ENCODE results near the gene ZNF853. TPM values are rescaled to one million over a fixed set of nuclear protein-coding genes. Genes with fewer than 3 reads are reported as not detected.

Gene ZNF853
- total RNA-seq, result 1.4 and 2.4 TPM in 2 replicates

DNA sequence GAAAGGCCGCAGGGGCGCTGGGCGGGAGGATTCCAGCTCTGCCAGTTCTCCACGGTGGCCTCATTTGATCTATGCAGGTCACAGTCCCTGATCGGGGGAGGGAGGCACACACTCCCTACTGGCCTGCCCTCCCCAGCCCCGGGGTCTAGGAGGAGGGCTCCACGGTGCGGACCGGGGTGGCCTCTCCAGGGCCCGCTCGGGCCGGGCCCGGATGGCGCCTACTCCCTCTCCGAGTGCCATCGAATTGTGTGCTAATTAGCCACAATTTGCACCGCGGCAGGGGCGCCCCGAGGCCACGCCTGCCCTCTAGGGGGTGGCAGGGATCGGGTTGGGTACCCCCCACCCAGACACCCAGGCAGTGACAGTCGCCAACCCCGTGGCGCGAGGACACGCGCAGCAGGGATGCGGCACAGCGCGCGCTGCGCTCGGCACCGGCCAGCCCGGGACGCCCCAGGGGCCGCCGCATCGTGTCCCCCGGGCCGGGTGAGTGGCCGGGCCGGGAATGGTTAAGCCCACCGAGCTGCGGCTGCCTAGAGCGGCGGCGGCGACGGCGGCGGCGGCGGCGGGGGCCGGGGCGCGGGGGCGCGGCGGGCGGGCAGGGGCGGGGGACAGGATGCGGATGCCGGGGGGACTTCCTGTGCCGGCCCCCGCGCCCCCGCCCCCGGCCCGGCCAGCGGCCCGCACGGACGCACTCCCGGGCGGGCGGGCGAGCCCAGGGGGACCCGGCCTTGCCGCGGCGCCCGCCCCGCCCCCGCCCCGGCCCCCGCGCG is at the start of gene ZNF853:
TSS of gene ZNF853 (plus strand) at position 658 of the 770 bp plus-strand sequence. CDS start 565 bp downstream, outside the sequence.

DNA sequence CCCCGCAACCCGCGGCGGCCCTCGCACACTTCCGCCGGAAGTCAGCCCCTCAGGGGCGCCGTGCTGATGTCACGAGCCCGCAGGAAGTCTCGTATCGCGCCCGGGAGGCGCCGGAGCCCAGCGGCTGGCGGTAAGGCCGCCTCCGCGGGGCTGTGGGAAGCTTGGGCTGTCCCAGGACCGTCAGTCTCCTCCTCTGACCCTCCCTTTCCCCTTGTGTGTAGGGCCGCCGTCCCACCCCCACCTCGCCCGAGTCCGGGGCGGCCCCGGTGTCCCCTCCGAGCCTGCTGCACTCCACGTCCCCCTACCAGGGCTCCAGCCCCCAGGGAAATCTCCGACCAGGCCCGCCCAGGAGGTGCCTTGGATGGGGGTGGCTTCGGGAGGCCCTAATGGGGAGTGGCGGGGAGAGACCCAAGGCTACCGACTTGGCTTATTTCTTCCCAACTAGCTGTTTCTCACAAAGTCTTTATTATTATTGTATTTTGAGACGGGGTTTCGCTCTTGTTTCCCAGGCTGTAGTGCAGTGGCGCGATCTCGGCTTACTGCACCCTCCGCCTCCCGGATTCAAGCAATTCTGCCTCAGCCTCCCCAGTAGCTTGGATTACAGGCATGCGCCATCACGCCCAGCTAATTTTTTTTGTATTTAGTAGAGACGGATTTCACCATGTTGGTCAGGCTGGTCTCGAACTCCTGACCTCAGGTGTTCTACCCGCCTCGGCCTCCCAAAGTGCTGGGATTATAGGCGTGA is 37.9 kb upstream of the ZNF853 start, which contains the start of gene ZDHHC4:
TSS of gene ZDHHC4 (plus strand) at position 86 of the 745 bp plus-strand sequence. CDS start 3,108 bp downstream, outside the sequence.

DNA sequence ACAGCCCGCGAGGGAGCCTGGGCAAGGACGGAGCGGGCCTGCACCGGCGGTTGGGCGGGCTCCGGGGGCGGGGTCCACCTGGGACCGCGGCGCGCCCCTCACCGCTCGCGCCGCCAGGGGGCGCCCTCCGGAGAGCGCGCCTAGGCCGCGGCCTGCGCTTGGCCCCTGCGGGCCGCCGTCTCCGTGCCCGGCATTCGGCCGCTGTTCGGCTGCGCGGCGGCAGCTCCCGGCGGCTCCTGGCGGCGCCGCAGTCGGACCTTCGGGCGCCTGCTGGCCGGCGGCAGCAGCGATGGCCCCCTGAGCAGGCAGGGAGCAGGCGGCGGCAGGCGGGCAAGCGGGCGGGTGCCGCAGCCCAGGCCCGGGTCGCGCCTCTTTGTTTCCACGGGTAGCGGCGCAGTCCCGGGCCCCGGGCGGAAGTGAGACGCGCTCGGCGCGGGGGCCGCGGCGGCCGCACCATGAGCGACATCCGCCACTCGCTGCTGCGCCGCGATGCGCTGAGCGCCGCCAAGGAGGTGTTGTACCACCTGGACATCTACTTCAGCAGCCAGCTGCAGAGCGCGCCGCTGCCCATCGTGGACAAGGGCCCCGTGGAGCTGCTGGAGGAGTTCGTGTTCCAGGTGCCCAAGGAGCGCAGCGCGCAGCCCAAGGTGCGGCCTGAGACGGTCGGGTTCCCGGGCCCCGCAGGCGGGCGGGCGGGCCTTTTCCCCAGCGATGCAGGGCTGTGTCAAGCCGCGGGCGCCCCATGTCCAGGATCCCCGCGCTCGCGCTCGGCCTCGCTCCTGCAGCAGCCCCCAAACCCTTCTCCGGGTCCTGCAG is 25.4 kb upstream of the ZNF853 start, which contains the start of gene INTS15:
TSS of gene INTS15 (plus strand) at position 193 of the 816 bp plus-strand sequence. CDS start at position 456, 263 bp downstream.

DNA sequence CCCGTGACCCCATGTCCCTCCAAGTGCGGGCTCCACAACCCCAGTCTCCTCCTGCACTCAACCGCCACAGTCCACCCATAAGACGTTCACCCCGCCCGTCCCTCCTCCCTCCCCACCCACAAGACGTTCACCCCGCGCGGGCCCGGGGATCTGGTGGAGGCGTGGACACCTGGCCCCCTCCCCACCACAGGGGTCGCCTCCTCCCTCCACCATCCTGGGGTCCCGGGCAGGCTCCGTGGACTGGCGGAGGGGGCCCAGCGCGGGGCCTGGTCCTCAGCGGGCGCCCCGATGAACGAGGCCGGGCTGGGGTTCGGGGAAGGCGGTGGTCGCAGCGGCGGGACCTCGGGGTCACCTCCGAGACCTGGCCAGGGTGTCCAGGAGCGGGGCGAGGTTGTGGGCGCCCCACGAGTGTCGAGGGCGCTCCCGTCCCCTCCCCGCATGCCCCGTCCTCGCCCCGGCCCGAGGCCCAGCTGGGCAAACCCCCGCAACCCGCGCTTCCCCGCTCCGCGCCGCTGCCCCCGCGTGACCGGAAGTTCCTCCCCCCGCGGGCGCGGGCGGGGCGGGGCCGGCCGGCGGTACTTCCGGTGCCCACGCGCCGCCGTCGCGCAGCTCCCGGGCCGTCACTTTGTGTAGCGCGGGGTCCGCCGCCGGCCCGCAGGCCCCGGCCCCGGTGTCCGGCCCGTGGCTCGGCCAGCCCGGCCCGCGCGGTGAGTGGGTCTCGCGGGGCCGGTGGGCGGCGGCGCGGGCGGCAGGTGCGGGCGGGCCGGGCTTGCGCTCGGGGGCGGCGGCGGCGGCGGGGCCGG is 21.5 kb downstream of the ZNF853 start, which contains the start of gene ZNF316:
TSS of gene ZNF316 (plus strand) at position 578 of the 803 bp plus-strand sequence. CDS start 5,092 bp downstream, outside the sequence.

Other genes starting within 250 kb of the ZNF853 start
- gene RAC1, start 241.1 kb upstream of the ZNF853 start, total RNA-seq, result 186 and 191 TPM in 2 replicates
- gene DAGLB, start 167.7 kb upstream of the ZNF853 start, total RNA-seq, result 36.5 and 41.1 TPM in 2 replicates
- gene KDELR2, start 131.5 kb upstream of the ZNF853 start, total RNA-seq, result 168 and 304 TPM in 2 replicates
- gene GRID2IP, start 64.1 kb upstream of the ZNF853 start, total RNA-seq, result under 0.01 TPM in 1 of 2 replicates, not detected in the other
- 59.1 and 69.9 TPM in 2 replicates for gene ZDHHC4, start 38.2 kb upstream of the ZNF853 start, total RNA-seq
- gene INTS15, start 25.6 kb upstream of the ZNF853 start, total RNA-seq, result 17.4 and 20.0 TPM in 2 replicates
- gene ZNF316, start 21.7 kb downstream of the ZNF853 start, total RNA-seq, result 12.0 and 13.7 TPM in 2 replicates
- gene ZNF12, start 91.3 kb downstream of the ZNF853 start, total RNA-seq, result 20.4 and 27.5 TPM in 2 replicates
- gene RSPH10B2, start 138.5 kb downstream of the ZNF853 start, total RNA-seq, result 0.39 TPM in 1 of 2 replicates, not detected in the other
- 24.9 and 47.5 TPM in 2 replicates for gene CCZ1B, start 210.7 kb downstream of the ZNF853 start, total RNA-seq

All from placental epithelial cell (primary cell).